NCI-H460 (cell line): ENCODE results near the gene WNT7A. TPM values are rescaled to one million over a fixed set of nuclear protein-coding genes. Genes with fewer than 3 reads are reported as not detected.

Experiments
- DNase-seq: peaks from one replicate; pipeline ENCODE4 v3.0.0-alpha.2; 2016; ENCODE audit warnings: low read depth; ENCODE audit errors: extremely low read depth
- total RNA-seq: library from RNA; depleted of rRNA; stranded (reverse); fragments of >200 nt; shearing (Covaris generic); gene quantifications from 2 replicates; pipeline ENCODE4 v1.2.3, GENCODE V29; 2014

WNT7A gene
- total RNA-seq, 1 experiment from 2014 or later, result not detected

- DNase-seq, result no peak
Measured at GRCh38 chr3:13801361-13802204, 78.3 kb downstream of the WNT7A start.

GRCh38 chr3:13800064-13800463 lies 79.8 kb downstream of the WNT7A start:
- DNase-seq, result no peak

DNA sequence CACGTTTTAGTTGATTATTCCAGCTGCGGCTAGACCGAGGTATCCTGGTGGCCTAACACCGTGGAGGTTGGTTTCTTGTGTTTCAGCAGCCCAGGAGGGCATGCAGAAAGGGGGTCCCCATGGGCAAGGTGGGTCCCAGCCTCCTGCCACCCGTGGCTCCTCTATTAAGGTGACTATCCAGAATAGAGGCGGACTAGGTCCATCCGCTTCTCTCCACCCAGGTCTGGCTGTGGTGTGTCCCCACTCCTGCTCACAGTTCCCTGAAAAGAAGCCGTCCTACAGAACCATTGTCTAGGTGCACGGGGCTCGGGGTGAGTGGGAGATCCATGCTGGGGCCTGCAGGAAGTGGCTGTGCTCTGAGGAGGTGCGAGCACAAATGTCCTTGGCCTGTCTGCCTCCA lies 81.5 kb downstream of the WNT7A start:
- DNase-seq, result no peak

- no peak for DNase-seq
Measured at GRCh38 chr3:13796701-13797460, 83.0 kb downstream of the WNT7A start.

DNA sequence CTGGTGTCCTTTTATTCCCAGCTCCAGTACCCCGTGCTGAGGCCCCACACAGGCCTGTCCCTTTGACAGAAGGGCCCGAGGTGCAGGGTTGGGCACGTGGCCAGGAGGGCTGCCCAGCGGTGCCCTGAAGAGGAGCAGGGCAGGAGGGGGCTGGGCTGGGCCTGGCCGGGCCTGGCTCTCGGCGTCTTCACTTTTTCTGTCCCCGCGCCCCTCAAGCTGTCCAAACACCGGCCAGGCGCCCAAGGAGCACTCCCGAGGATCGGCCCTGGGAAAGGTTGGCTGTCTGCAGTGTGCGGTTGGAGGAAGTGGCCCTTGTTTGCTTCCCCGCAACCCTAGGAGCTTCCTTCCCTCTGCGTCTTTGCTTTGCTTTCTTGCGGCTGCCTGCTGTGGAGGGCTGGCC lies 84.1 kb downstream of the WNT7A start:
- DNase-seq, result no peak

DNA sequence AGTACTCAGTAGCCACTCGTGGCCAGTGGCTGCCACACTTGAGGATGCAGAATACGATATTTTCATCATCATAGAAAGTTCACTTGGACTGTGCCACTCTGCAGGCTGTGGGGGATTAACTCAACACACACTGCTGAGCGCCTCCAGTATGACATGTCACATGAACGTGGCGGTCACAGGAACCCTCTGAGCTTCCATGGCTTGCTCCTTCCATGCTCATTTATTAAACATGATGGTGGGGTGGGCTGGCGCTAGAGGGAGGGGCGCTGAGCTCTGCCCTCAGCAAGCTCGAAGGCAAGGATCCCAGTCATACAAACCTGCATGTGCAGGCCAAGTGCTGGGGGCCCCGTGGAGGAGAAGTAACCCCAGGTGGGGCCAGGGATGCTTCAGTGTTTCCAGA lies 85.5 kb downstream of the WNT7A start:
- no peak for DNase-seq

GRCh38 chr3:13793451-13793850 lies 86.4 kb downstream of the WNT7A start:
- no peak for DNase-seq

DNA sequence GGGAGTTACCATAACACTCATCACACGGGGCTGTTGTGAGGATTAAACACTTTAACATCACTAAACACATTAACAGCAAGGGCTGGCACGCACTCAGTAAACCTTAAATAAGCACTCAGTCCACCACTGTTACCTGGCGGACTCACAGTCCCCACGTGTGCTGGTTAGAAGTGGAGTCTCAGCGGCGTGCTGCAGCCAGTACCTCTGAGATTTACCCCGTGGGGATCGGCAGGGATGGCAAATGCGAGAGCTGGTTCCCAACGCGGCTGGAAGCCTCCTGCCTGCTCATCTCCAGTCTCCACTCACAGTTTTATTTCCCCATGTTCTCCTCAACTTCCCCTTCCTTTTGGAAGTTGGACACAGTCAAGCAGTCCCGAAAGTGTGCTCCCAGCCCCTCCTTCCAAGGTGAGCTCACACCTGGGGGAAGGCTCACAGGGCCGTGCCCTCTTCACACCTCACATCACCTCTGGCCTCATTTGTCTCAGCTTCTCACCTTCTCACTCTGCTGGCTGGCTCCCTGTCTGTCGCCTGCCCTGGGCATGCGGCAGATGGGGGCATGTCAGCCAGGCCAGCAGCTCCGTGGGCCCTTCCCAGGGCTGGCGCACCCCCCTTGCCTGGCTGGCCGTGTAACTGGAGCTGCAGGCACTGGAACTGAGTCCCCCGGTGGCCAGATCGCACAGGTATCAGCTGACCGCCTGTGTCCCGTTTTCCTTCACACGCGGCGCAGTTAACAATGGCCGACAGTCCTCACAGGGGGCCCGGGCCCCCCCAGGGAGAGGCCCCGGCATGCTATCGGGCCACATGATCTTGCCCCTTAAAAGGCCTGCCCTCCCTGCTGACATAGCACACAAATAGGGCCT lies 87.1 kb downstream of the WNT7A start:
- no peak for DNase-seq

- DNase-seq, result no peak
Measured at GRCh38 chr3:13792051-13792490, 87.8 kb downstream of the WNT7A start.

GRCh38 chr3:13791198-13792050 lies 88.4 kb downstream of the WNT7A start:
- DNase-seq, result no peak

DNA sequence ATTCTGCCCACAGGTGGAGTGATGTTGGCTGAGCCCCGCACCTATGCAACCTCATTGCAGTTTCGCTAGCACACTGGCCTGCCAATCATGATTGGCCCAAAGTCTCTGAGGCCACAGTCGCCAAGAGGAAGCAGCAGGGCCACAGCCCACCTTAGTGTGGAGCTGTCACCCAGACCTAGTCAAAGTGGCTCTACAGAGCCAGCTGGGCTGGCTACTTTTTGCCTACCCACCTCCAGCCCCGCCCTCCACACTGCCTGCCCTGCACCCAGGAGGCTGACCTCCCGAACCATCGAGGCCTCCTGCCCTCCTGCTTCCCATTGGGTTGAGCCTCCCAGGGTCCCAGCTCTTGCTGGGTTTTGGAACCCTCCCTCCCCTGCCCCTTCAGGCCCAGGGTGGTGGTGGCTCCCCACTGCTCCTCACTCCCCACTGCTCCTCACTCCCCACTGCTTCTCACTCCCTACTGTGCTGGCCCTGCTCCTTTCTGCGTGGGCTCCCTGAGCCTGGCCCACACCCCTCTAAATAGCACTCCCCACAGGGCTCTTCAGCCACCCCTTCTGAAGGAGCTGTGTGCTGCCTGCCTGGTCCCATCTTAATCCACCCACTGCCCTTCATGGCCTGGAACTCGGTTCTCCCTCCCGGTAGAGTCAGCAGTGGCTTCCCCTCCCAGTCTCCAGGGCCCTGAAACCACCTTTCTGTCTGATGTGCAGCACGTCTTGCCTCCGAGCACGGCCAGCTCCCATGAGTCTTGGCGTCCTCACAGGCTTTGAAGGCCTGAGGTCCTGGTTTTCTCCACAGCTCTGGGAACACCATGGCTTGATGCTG lies 89.3 kb downstream of the WNT7A start:
- no peak for DNase-seq

DNA sequence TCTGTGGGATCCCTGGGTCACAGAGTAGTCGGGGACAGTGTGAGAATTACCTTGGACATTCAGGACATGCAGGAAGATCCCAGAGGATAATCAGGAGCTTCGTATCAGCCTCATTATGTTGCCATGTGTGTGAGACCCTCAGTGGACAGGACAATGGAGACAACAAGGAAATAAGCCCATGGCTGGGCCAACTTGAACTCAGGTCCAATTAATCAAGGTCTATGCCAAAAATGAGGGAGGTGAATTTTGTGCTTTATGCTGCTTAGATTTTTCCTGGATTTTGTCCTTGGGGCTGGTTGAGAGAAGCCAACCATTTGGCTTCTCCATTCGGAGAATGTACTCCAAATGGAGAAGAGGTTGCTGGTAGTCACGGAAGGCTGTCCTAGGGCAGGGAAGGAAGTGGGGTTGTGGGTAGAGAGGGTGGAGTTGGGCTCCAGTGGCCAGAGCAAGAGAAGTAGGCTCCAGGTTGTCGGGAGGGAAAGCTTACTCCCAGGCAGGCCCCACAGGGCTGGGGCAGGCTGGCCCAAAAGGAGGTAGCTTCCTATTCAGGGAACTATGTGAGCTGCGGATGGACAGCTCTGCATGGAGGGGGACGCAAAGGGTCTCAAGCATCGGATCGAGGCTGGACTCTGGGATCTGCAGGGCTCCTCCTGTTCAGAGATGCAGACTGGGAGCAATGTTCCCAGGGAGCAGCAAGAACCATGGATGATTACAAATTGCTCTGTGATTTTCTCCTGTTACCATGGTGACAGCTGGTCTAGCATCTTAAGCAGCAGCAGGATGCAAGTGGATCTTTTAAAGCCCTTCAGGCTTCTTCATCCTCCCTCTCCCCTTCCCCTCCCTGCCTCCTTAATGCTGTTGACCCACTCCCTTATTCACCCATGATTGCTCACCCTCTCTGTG lies 91.1 kb downstream of the WNT7A start:
- DNase-seq, result no peak

DNA sequence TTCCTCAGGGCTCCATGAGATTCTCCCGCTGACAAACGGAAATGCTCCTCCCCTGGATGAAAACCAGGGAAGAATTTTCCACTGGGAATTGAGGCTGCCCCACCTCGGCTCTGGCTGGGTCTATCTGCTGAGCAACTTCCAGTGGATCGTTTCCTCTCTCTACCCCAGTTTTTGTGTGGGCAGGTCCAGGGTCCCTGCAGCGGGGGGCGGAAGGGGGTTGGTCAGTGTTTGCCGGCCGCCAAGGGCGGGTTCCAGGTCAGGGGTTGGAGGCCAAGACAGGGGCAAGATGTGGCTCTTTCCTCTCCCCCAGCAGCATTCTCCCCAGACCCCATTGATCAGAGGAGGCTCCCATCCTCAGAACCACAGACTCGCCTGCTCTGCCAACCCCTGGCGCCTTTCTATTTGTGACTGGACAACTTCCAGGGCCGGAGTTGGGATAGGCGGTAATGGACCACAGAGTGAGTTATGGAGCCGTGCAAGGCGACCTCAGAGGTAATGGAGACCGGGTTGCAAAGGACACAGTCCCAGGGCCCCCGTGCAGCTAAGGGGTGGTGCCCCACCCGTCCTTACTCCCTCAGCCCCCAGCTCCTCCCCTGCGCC lies 92.2 kb downstream of the WNT7A start:
- no peak for DNase-seq

GRCh38 chr3:13786811-13787210 lies 93.1 kb downstream of the WNT7A start:
- no peak for DNase-seq

- no peak for DNase-seq
Measured at GRCh38 chr3:13785853-13786436, 93.9 kb downstream of the WNT7A start.

GRCh38 chr3:13785351-13785750 lies 94.5 kb downstream of the WNT7A start:
- no peak for DNase-seq

DNA sequence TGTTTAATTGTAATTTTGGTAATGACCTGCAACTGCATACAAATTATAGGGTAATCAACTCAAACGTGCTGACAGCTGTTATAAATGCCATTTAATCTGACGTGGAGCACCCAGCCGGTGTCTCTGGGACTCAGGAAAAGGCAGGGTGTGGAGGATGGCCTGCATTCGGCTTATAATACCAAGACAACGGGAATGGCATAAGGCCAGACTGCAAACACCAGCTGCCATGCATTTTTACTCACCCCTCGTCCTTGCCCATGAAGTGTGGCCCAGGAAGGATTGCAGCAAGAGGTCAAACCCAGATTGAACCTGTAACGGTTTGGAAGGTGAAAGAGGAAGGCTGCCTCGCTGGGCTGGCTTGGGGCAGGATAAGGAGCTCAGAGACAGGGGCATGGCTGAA lies 96.4 kb downstream of the WNT7A start:
- no peak for DNase-seq
